ENCODE results near the gene CACNA1C. TPM values are rescaled to one million over a fixed set of nuclear protein-coding genes. Genes with fewer than 3 reads are reported as not detected.

The CACNA1C gene
- total RNA-seq, 3 donors from 2014 or later = 2.6 to 11.8 (median 9.5) TPM

DNA sequence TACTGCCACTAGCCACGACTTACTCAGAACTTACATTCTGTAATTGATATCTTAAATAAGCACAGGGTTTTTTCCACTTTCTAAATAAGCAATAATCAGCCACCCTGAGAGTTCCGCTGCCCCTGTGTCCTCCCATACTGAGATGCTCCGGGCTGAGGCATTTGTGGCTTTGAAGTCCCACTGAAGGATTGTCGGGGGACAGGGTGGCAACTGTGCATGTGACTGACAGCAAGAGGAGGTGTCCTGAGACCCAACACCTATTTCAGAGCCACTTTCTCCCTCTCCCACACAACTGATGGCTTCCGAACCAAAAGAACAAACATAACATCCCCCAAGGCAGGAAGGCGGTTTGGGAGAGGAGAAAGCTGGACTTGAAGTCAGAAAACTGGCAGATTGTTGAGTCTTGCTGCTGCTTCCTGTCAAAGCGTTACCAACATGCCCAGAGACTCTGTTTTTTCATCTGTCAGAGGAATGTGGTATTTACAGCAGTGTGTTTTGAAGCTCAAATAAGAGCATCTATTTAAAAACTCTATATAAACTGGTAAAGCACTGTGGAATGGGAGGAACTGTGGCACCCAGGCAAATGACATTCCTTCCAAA lies 584.1 kb downstream of the CACNA1C start:
- Histone ChIP-seq H3K36me3 (no peaks in the 10 kb centered on the region), H3K4me3 (no peak overlapping the region), H3K9me3 (no peaks in the 10 kb centered on the region), H3K27ac (peak overlapping the region; percentile 21 to 52), H3K4me1 (no peaks in the 10 kb centered on the region), H3K27me3 (no peaks in the 10 kb centered on the region)
- TF ChIP-seq, protein P1, sequence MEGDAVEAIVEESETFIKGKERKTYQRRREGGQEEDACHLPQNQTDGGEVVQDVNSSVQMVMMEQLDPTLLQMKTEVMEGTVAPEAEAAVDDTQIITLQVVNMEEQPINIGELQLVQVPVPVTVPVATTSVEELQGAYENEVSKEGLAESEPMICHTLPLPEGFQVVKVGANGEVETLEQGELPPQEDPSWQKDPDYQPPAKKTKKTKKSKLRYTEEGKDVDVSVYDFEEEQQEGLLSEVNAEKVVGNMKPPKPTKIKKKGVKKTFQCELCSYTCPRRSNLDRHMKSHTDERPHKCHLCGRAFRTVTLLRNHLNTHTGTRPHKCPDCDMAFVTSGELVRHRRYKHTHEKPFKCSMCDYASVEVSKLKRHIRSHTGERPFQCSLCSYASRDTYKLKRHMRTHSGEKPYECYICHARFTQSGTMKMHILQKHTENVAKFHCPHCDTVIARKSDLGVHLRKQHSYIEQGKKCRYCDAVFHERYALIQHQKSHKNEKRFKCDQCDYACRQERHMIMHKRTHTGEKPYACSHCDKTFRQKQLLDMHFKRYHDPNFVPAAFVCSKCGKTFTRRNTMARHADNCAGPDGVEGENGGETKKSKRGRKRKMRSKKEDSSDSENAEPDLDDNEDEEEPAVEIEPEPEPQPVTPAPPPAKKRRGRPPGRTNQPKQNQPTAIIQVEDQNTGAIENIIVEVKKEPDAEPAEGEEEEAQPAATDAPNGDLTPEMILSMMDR (IDR thresholded peaks at IDR 0.05) = no peak
- TF ChIP-seq POLR2A (IDR thresholded peaks at IDR 0.05) (no peak), POLR2AphosphoS5 (IDR thresholded peaks at IDR 0.05) (no peak)
- DNase-seq (ENCODE audit: low spot score in 2 of 2) = peak in 1 of 2 donors; percentile 17
- intact Hi-C loops (cut with DNase I; ENCODE audit: low total_unique reads) = no loop called here

DNA sequence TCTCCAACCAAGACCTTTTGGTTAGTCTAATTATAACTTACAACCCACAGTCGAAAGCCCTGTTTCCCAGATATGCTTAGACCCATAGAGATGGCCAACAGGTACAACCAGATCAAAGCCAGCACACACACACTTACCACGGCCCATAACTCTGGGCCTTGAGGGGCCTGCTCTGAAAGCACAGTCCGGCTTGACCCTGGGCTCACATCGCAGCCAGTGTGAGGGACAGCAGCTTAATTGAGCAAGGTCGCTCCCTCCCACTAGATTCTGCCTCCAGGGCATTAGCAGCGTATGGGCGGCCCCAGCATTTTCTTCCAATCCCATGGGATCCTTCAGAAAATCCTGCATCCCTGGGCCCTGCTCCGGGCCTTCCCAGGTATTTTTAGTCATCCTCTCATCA lies 584.6 kb downstream of the CACNA1C start:
- Histone ChIP-seq H3K4me3 (no peak overlapping the region), H3K9me3 (no peaks in the 10 kb centered on the region), H3K4me1 (no peaks in the 10 kb centered on the region), H3K27ac (no peak overlapping the region), H3K36me3 (no peaks in the 10 kb centered on the region), H3K27me3 (no peaks in the 10 kb centered on the region)
- peak in 1 of 2 donors; percentile 14 for DNase-seq (ENCODE audit: low spot score in 2 of 2)
- intact Hi-C loops (cut with DNase I; ENCODE audit: low total_unique reads) = no loop called here
- TF ChIP-seq POLR2A (IDR thresholded peaks at IDR 0.05) (no peak), POLR2AphosphoS5 (IDR thresholded peaks at IDR 0.05) (no peak)
- TF ChIP-seq, protein P1 (IDR thresholded peaks at IDR 0.05) = no peak

DNA sequence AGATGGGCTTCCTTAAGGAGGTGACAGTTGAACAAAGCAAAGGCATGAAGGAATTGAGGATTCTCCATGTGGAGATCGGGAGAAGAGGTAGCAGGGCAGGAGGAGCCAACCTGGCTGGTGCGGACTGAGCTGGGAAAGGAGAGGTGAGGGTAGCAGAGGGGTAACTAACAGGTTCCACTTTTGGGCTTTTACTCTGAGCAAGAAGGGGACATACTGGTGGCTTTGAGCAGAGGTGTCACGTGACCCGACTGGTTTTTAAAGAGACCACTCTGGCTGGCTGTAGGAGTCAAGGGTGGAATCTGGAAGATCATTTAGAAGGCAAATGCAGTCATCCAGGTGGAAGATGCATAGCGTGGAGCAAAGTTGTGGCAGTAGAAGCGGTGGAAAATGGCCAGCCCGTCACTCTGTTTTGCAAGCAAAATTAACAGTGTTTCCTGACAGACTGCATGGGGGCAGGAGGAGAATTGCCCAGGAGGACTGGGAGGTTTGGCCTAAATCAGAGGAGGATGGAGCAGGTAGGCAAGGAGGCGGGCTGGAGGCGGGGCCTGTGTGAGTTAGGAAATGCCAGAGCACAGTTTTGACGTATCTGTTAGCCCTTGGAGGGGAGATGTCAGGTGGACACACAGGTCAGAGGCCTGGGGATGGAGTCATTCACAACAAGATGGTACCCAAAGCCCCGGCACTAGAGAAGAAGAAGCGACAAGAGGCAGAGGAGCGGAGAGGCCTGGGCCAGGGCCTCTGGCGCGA lies 585.7 kb downstream of the CACNA1C start:
- DNase-seq (ENCODE audit: low spot score in 2 of 2) = peak in 1 of 2 donors; percentile 20
- H3K4me3 ChIP-seq = no peak overlapping the region
- H3K36me3 ChIP-seq = no peaks in the 10 kb centered on the region
- TF ChIP-seq, protein P1 (IDR thresholded peaks at IDR 0.05) = no peak
- TF ChIP-seq POLR2AphosphoS5 (IDR thresholded peaks at IDR 0.05) (no peak), POLR2A (IDR thresholded peaks at IDR 0.05) (no peak)
- intact Hi-C loops (cut with DNase I; ENCODE audit: low total_unique reads) = no loop called here
- no peak overlapping the region for H3K27ac ChIP-seq
- H3K27me3 ChIP-seq = no peaks in the 10 kb centered on the region
- no peaks in the 10 kb centered on the region for H3K4me1 ChIP-seq
- no peaks in the 10 kb centered on the region for H3K9me3 ChIP-seq

DNA sequence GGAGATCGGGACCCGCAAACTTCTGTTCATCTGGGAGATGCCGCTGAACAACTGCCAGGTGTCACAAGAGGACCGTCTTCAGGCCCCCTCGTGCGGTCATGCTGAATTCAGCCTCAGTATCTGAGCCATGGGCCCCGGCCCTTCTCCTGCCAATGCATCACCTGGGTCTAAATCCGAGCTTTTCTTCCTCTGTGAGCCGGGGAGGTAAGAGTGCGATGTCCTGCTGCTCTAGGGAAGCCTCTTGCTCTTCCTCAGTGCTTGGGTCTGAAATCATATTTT lies 586.2 kb downstream of the CACNA1C start:
- TF ChIP-seq POLR2AphosphoS5 (IDR thresholded peaks at IDR 0.05) = no peak
- no peak for TF ChIP-seq POLR2A (IDR thresholded peaks at IDR 0.05)
- TF ChIP-seq, protein P1 (IDR thresholded peaks at IDR 0.05) = no peak
- intact Hi-C loops (cut with DNase I; ENCODE audit: low total_unique reads) = no loop called here

DNA sequence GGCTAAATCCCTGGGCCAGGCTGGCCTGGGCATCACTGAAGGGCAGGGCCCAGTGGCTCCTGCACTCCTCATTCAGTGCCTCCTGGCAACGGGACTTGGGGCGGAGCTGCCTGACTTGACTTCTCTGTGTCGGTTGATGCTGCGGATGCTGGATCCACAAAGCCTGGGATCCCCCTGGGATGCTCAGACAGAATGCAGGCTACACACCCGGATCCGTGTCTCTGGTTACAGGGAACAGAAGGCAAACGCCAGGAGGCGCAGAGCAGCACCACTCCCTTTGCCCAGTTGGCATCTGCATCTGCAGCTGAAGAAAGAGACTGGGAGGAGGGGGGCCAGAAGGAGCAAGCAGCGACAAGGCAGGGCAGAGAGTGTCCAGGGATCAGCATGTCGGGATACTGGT lies 587.5 kb downstream of the CACNA1C start:
- peak in 1 of 2 donors; percentile 24 for DNase-seq (ENCODE audit: low spot score in 2 of 2)
- no peak overlapping the region for H3K4me3 ChIP-seq
- no peaks in the 10 kb centered on the region for H3K4me1 ChIP-seq
- intact Hi-C loops (cut with DNase I; ENCODE audit: low total_unique reads) = loop anchor here (2.0 kb wide), 1 partner anchor 67 kb away; no protein-coding TSS in a partner anchor
- no peaks in the 10 kb centered on the region for H3K36me3 ChIP-seq
- H3K27me3 ChIP-seq = no peaks in the 10 kb centered on the region
- TF ChIP-seq POLR2AphosphoS5 (IDR thresholded peaks at IDR 0.05) = no peak
- TF ChIP-seq POLR2A (IDR thresholded peaks at IDR 0.05) = no peak
- TF ChIP-seq, protein P1 (IDR thresholded peaks at IDR 0.05) = no peak
- peak overlapping the region; percentile 4 to 82 for H3K27ac ChIP-seq
- no peaks in the 10 kb centered on the region for H3K9me3 ChIP-seq

More for the DNA sequence above, 586.2 kb downstream of the CACNA1C start:
- H3K4me1 ChIP-seq = no peaks in the 10 kb centered on the region
- H3K36me3 ChIP-seq = no peaks in the 10 kb centered on the region
- no peak overlapping the region for H3K27ac ChIP-seq
- H3K4me3 ChIP-seq = no peak overlapping the region
- H3K27me3 ChIP-seq = no peaks in the 10 kb centered on the region
- DNase-seq (ENCODE audit: low spot score in 2 of 2) = no peak
- H3K9me3 ChIP-seq = no peaks in the 10 kb centered on the region
